ENCODE data around the gene ACVR1B.

GRCh38 chr12:51921017-51921725 is 30.3 kb upstream of the ACVR1B start:
- TF ChIP-seq CTCF (IDR thresholded peaks at IDR 0.05; ENCODE audit: low read depth, low read length, missing input control) (no peak), TAF1 (conservative IDR thresholded peaks at IDR 0.05) (no peak), RAD21 (IDR thresholded peaks at IDR 0.05) (peak; percentile 19 to 57), MAX (IDR thresholded peaks at IDR 0.05) (no peak), SP1 (IDR thresholded peaks at IDR 0.05) (peak; percentile 91), RXRA (IDR thresholded peaks at IDR 0.05) (peak; percentile 92 to 98), ZBTB33 (IDR thresholded peaks at IDR 0.05) (no peak), YY1 (IDR thresholded peaks at IDR 0.05) (no peak), NR2F2 (IDR thresholded peaks at IDR 0.05) (peak; percentile 90), HNF4A (conservative IDR thresholded peaks at IDR 0.05) (peak; percentile 88 to 94)

Measured in liver (tissue), 3 donors.